Measurements from ENCODE around the gene SCPEP1.
"Not testable (repeated sequence)": the region's sequence is repeated elsewhere in the genome, so short reads cannot be mapped to it uniquely, and the experiment has no call there.

SCPEP1 gene

GRCh38 chr17:56966338-56966737 is 11.6 kb upstream of the SCPEP1 start:
- DNase-seq = no peak

GRCh38 chr17:56970974-56971373 is 7.0 kb upstream of the SCPEP1 start:
- no peak for DNase-seq

- DNase-seq = no peak
Observed at GRCh38 chr17:56972111-56972730, 5.7 kb upstream of the SCPEP1 start.

- peak in 1 of 2 experiments; percentile 29 for DNase-seq
Observed at GRCh38 chr17:56973520-56973919, 4.4 kb upstream of the SCPEP1 start.

- no peak for DNase-seq
Observed at GRCh38 chr17:56974055-56974454, 3.9 kb upstream of the SCPEP1 start.

- no peak for DNase-seq
Observed at GRCh38 chr17:56975656-56976055, 2.3 kb upstream of the SCPEP1 start.

- DNase-seq = no peak
Observed at GRCh38 chr17:56976941-56977608, 856 bp upstream of the SCPEP1 start.

GRCh38 chr17:56978441-56979090 is 635 bp downstream of the SCPEP1 start:
- peak; percentile 15 to 41 for DNase-seq

- DNase-seq = no peak
Observed at GRCh38 chr17:56979091-56979480, 1.2 kb downstream of the SCPEP1 start.

GRCh38 chr17:56980526-56980925 is 2.6 kb downstream of the SCPEP1 start:
- not testable (repeated sequence) for DNase-seq

- peak; percentile 63 to 92 for DNase-seq
Observed at GRCh38 chr17:56982312-56982711, 4.4 kb downstream of the SCPEP1 start.

- no peak for DNase-seq
Observed at GRCh38 chr17:56983366-56983765, 5.4 kb downstream of the SCPEP1 start.

GRCh38 chr17:56985371-56986162 is 7.6 kb downstream of the SCPEP1 start:
- no peak for DNase-seq

GRCh38 chr17:56987283-56987834 is 9.4 kb downstream of the SCPEP1 start:
- DNase-seq = no peak

GRCh38 chr17:56988901-56989572 is 11.1 kb downstream of the SCPEP1 start:
- no peak for DNase-seq

- DNase-seq = no peak
Observed at GRCh38 chr17:56992364-56992763, 14.4 kb downstream of the SCPEP1 start.

- DNase-seq = no peak
Observed at GRCh38 chr17:56994009-56994792, 16.3 kb downstream of the SCPEP1 start.

GRCh38 chr17:56995766-56996165 is 17.8 kb downstream of the SCPEP1 start:
- DNase-seq = no peak

GRCh38 chr17:56997313-56997712 is 19.4 kb downstream of the SCPEP1 start:
- no peak for DNase-seq

GRCh38 chr17:57001541-57001940 is 23.6 kb downstream of the SCPEP1 start:
- DNase-seq = peak in 1 of 2 experiments; percentile 11

GRCh38 chr17:57002904-57003303 is 25.0 kb downstream of the SCPEP1 start:
- DNase-seq = no peak

All from NCI-H526 (cell line).